Gastrocnemius medialis (tissue), 4 donors: ENCODE measurements around the gene GNAQ.

Experiments used
- POLR2A ChIP-seq, 2 donors: fragments of 450-650 bp; IDR thresholded peaks; one replicate each; pipeline ENCODE4 v1.6.1; 2017; ENCODE audit warnings: antibody characterized with exemption in 2 of 2, mild to moderate bottlenecking in 2 of 2, moderate library complexity in 2 of 2
- TF ChIP-seq, protein P1 (sequence below), 5 experiments: fragments of 450-650 bp in 3 of 5; fragments of 200-600 bp in 2 of 5; sonication (generic) in 2 of 5; IDR thresholded peaks in 4 of 5; conservative IDR thresholded peaks in 1 of 5; 1 replicate in 4 of 5; 2 replicates in 1 of 5; pipeline ENCODE4 v1.5.1; 2016 to 2019; ENCODE audit warnings: antibody characterized with exemption in 5 of 5, mild to moderate bottlenecking in 3 of 5, moderate library complexity in 3 of 5

DNA sequence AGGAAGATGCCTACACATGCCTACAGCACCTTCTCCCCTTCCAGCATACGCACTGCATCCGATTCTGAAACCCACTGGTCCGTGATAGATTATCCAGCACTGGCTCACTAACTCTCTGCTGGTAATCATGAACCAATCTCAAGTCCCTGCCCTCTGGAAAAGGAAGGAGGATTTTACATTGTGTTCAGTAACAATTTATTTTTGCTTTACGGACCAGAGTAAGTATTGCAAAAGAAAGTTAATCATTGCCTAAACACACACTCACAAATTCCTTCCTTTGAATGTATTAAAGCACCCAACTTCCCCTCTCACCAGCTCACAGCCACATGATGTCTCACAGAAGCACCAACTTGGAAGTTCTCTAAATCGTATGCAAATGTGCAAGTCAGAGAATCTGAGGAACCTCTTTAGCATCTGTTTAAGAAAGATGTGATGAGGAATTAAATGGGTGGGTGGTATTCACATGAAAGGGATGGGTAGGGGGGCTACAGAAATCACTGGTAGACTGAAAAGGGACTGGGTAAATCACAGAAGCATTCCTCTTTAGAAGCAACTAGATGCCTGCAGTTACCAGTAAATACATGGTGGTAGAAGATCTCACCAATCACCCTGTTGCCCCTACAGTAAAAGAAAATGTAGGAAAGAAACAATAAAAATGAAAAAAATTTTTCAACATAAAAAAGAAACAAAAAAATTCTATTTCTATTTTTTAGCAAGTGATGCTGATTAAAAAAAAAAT, 8.4 kb downstream of the GNAQ start:
- TF ChIP-seq, protein P1, sequence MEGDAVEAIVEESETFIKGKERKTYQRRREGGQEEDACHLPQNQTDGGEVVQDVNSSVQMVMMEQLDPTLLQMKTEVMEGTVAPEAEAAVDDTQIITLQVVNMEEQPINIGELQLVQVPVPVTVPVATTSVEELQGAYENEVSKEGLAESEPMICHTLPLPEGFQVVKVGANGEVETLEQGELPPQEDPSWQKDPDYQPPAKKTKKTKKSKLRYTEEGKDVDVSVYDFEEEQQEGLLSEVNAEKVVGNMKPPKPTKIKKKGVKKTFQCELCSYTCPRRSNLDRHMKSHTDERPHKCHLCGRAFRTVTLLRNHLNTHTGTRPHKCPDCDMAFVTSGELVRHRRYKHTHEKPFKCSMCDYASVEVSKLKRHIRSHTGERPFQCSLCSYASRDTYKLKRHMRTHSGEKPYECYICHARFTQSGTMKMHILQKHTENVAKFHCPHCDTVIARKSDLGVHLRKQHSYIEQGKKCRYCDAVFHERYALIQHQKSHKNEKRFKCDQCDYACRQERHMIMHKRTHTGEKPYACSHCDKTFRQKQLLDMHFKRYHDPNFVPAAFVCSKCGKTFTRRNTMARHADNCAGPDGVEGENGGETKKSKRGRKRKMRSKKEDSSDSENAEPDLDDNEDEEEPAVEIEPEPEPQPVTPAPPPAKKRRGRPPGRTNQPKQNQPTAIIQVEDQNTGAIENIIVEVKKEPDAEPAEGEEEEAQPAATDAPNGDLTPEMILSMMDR (IDR thresholded peaks at IDR 0.05 in 4 of 5, conservative IDR thresholded peaks at IDR 0.05 in 1 of 5) = no peak
- no peak for TF ChIP-seq POLR2A (IDR thresholded peaks at IDR 0.05)
